ENCODE measurements around the gene LARGE1.

LARGE1 gene

GRCh38 chr22:33654173-33654895, 265.9 kb downstream of the LARGE1 start:
- ATAC-seq = no peak

GRCh38 chr22:33653532-33654063, 266.7 kb downstream of the LARGE1 start:
- ATAC-seq = no peak

DNA sequence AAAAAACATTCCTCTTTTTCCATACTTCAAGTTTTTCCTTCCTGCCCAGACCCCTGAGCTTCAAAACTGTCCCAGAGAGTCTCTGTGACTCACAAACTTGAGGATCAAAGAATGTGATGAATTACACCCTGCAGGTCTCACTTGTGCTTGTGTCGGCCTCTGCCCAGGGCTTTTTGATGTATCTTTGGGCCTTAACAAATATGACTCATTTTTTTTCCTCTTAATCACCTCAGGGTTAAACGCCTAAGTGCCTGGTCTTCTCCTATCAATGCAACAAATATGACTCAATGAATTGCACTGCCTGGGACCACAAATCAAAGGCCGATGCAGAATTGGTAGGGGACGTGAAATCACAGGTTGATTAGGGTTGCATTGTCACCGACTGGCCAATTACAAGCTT, 267.7 kb downstream of the LARGE1 start:
- no peak for ATAC-seq

- ATAC-seq = no peak
Measured at GRCh38 chr22:33650244-33650643, 270.0 kb downstream of the LARGE1 start.

DNA sequence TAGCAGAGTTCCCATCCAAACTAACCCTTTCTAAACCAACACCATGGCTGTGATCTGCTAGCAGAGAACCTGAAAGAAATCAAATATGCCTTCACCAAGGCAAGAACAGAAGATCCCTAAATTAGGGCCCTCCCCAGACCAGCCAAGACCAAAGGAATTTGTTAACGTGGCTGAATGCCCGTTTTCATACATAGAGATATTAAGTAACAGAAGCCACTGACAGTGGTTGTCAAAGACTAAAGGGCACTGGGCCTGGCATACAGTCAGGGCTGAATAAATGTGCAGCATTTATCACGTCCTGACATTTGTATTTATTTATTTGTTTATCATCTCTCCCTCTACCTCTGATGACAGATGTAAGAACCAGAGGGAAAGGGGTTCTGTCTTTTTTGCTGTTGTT, 271.8 kb downstream of the LARGE1 start:
- no peak for ATAC-seq

GRCh38 chr22:33640900-33641299, 279.4 kb downstream of the LARGE1 start:
- no peak for ATAC-seq

- ATAC-seq = no peak
Measured at GRCh38 chr22:33639588-33640254, 280.6 kb downstream of the LARGE1 start.

DNA sequence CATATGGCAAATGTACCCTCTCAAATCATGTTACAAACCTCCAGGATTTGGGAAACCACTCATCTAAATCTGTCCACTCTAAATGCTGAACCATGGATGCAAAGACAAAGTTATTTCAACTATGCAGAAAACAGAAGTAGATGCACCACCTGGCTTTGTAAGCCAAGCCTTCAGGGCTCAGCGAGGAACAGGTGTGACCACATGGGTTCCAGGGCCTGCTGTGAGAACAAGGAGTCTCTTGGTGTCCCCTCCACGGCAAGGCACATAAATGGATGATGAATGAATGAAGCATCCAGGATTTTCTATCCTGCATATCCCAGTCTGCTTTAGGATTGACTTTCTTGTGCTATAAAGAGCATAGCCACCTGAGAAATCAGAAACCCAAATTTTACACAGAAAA, 284.5 kb downstream of the LARGE1 start:
- no peak for ATAC-seq

DNA sequence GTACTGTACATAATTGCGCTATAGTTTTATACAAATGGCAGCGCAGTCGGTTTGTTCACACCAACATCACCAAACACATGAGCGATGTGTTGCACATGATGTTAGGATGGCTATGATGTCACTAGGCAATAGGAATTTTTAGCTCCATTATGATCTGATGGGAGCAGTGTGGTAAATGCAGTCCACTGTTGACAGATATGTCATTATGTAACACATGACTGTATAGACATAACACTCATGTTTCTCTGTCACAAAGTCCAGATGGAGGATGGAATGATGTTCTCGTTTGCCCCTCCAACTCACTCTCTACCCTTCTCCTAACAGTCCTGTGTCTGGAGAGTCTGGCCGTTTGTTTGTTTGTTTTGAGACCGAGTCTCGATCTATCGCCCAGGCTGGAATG, 288.5 kb downstream of the LARGE1 start:
- ATAC-seq = no peak

- ATAC-seq = no peak
Measured at GRCh38 chr22:33625959-33626358, 294.3 kb downstream of the LARGE1 start.

GRCh38 chr22:33620085-33620484, 300.2 kb downstream of the LARGE1 start:
- no peak for ATAC-seq

DNA sequence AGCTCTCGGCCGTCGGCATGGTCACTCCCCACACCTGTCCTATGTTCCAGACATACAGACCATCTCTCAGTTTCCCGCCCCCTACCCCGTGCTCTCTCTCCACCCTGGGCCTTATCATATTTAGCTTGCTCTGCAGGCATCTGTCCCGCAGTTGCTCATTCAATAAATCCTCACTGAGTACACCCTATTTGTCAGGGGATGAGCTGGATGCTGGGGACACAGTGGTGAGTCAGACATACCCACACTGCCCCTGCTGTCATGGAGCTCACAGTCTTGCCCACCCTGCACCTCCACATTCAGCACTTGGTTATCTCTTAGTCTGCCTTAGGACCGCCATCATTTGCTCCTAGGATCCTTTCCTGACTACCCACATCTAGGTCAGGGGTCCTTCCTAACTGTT, 313.8 kb downstream of the LARGE1 start:
- ATAC-seq = no peak

DNA sequence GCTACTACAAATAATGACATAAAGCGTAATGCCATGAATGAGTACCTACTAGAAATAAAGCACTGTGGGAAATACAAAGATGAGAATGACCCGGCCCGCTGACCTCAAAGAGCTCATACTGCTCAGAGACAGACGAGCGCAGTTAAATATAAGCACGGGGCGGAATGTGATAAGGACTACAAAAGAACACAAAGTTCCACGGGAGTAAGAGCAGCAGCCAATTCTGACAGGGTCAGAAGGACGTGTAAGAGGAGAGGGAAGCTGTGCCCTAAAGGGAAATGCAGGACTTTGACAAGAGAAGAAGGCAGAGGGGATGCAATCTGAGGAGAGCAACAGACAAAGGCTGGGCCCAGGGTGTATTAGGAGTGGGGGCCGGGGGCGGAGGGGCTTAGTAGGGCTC, 314.6 kb downstream of the LARGE1 start:
- no peak for ATAC-seq

- no peak for ATAC-seq
Measured at GRCh38 chr22:33605221-33605620, 315.1 kb downstream of the LARGE1 start.

DNA sequence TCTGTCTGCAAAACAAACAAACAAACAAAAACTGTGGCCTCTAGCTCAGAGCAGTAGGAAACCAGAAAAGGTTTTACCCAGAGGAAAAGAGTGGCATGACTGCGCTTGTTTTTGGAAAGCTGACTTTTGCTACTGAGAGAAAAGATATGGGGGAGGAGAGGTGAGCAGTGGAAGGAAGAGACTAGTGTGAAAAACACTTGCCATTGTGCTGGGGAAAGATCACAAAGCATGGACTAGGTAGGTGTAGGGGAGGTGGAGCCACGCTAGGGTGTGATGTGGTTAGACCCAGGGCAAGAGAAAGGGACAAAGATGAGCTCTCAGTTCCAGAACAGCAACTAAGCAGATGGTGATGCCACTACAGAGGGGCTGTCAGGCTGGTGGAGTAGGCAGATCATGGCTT, 319.2 kb downstream of the LARGE1 start:
- no peak for ATAC-seq

GRCh38 chr22:33600595-33600994, 319.7 kb downstream of the LARGE1 start:
- no peak for ATAC-seq

GRCh38 chr22:33600113-33600512, 320.2 kb downstream of the LARGE1 start:
- ATAC-seq = no peak

DNA sequence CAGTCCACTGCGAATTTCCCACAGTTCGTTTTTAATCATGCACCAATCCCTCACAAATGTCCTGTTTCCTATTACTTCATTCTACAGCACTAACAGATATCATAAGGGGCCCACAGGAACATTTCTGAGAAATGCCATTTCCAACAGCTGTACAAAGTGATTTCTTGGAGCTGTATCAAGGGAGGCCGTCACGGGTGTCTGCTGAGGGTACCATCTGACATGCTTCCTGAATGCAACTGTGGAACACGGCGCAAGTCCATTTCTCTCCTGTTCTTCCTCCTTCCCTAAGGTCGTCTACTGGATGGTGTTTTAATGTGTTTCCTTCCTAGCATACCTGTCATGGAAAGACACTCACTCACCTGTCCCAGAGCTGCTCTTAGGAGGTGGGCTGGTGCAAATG, 320.7 kb downstream of the LARGE1 start:
- no peak for ATAC-seq

DNA sequence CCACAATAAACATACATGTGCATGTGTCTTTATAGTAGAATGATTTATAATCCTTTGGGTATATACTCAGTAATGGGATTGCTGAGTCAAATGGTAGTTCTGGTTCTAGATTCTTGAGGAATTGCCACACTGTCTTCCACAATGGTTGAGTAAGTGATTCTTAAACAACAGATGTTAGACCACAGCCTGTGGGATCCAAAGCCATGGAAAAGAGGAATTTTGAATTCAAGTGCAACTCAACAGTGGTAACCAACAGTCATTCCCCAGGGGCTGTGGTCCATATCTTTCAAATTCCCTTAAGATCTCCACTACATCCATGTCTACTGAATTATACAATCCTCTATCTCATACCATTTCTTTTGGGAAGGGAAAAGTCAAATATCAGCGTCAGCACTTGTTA, 321.5 kb downstream of the LARGE1 start:
- ATAC-seq = no peak

DNA sequence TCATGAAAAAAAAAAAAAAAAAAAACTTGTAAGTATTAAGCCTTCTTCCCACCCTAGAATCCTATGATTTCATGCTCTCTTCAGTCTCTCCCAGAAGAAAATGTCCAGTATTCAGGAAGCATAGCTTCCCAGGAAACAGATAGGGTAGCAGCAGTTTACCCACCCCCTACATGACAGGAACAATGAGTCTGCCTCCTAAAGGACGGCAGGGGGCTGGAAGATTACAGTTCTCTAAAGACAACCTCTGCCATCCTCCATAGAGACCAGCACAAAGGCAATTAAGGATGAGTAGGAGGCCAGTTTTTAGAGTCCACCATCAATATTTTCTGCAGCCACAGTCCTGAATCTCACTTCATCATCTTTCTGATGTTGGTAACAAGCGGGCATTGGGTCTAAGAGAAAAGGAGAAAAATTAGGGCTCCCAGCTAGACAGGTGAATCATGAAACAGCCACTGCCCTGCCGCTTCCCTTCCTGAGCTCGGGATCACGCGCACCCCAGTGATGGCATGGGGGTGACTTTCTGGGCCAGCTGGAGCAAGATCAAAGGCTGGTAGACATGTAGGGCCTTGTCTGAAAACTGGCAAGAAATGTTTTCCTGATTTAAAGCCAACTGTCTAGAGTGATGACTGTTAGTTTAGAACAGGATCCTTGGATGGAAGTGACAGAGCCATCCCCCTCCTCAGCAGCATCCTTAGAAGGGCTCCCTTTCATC, 322.8 kb downstream of the LARGE1 start:
- no peak for ATAC-seq

DNA sequence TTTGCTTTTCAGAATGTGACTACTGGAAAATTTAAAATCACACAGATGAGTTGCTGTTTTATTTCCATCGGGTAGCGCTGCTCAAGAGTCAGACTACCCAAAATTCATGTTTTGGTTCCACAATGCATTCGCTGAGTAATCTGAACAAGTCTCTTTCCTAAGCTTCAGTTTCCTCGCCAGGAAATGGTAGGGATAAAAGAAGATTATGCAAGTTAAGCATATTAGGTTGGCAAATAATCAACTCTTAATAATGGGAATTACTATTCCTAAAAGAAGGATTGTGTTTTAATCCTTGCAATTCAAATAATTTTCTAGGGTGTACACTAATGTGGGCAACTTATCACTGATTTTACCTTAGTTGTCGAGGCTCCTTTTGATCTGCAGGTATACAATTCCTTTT, 326.5 kb downstream of the LARGE1 start:
- ATAC-seq = no peak

- no peak for ATAC-seq
Measured at GRCh38 chr22:33591946-33592345, 328.3 kb downstream of the LARGE1 start.

GRCh38 chr22:33589297-33589696, 331.0 kb downstream of the LARGE1 start:
- no peak for ATAC-seq

- no peak for ATAC-seq
Measured at GRCh38 chr22:33588860-33589259, 331.4 kb downstream of the LARGE1 start.

All from activated CD4-positive, CD25-positive, alpha-beta regulatory T cell treated with anti-CD3 and anti-CD28 coated beads, Interleukin-2, amount 50 U/mL, for 24 hours (primary cell).